ENCODE results near the gene SRSF4. TPM values are rescaled to one million over a fixed set of nuclear protein-coding genes. Genes with fewer than 3 reads are reported as not detected.

SRSF4 gene
- total and polyA plus RNA-seq, 9 of the 15 experiments (the other 6 are each of a cell fraction or from before 2014, with no cell fraction given), result 15.9 to 132 (median 82.0) TPM

GRCh38 chr1:29181413-29182225 lies at the start of gene SRSF4 (continued):
- TF ChIP-seq, protein P1, sequence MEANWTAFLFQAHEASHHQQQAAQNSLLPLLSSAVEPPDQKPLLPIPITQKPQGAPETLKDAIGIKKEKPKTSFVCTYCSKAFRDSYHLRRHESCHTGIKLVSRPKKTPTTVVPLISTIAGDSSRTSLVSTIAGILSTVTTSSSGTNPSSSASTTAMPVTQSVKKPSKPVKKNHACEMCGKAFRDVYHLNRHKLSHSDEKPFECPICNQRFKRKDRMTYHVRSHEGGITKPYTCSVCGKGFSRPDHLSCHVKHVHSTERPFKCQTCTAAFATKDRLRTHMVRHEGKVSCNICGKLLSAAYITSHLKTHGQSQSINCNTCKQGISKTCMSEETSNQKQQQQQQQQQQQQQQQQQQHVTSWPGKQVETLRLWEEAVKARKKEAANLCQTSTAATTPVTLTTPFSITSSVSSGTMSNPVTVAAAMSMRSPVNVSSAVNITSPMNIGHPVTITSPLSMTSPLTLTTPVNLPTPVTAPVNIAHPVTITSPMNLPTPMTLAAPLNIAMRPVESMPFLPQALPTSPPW (CRISPR knock-in tag; IDR thresholded peaks at IDR 0.05), result peak; percentile 91
- TF ChIP-seq ILF3 (IDR thresholded peaks at IDR 0.05; ENCODE audit: borderline replicate concordance) (peak; percentile 51; the same call in 1 of the 2 replicates), BCL6 (CRISPR knock-in tag; IDR thresholded peaks at IDR 0.05) (no peak), BRD9 (IDR thresholded peaks at IDR 0.05; ENCODE audit: low read depth, partially characterized antibody) (no peak), NR2C2 (CRISPR knock-in tag; IDR thresholded peaks at IDR 0.05) (peak; percentile 97), NR2C2 (tag; IDR thresholded peaks at IDR 0.05) (peak; percentile 99), HMBOX1 (IDR thresholded peaks at IDR 0.05) (no peak), THRAP3 (IDR thresholded peaks at IDR 0.05; ENCODE audit: borderline replicate concordance) (no peak), ZNF316 (IDR thresholded peaks at IDR 0.05) (peak; percentile 40; the same call in 1 of the 2 replicates), THRB (CRISPR knock-in tag; conservative IDR thresholded peaks at IDR 0.05) (0 out of 2 replicates have a peak, but pooled peaks have one; percentile 58), JUN (IDR thresholded peaks at IDR 0.05; ENCODE audit: borderline replicate concordance, low read depth, low read length) (no peak), JUN (CRISPR knock-in tag; IDR thresholded peaks at IDR 0.05; ENCODE audit: borderline replicate concordance) (peak; percentile 69; the same call in 1 of the 2 replicates), FOS (IDR thresholded peaks at IDR 0.05; ENCODE audit: extremely low read depth, insufficient read length) (no peak)
- TF ChIP-seq, protein P2, sequence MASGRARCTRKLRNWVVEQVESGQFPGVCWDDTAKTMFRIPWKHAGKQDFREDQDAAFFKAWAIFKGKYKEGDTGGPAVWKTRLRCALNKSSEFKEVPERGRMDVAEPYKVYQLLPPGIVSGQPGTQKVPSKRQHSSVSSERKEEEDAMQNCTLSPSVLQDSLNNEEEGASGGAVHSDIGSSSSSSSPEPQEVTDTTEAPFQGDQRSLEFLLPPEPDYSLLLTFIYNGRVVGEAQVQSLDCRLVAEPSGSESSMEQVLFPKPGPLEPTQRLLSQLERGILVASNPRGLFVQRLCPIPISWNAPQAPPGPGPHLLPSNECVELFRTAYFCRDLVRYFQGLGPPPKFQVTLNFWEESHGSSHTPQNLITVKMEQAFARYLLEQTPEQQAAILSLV (tag; IDR thresholded peaks at IDR 0.05), result no peak
- TF ChIP-seq, protein P3, sequence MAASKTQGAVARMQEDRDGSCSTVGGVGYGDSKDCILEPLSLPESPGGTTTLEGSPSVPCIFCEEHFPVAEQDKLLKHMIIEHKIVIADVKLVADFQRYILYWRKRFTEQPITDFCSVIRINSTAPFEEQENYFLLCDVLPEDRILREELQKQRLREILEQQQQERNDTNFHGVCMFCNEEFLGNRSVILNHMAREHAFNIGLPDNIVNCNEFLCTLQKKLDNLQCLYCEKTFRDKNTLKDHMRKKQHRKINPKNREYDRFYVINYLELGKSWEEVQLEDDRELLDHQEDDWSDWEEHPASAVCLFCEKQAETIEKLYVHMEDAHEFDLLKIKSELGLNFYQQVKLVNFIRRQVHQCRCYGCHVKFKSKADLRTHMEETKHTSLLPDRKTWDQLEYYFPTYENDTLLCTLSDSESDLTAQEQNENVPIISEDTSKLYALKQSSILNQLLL (CRISPR knock-in tag; IDR thresholded peaks at IDR 0.05; ENCODE audit: borderline replicate concordance), result no peak
- TF ChIP-seq, protein P4, sequence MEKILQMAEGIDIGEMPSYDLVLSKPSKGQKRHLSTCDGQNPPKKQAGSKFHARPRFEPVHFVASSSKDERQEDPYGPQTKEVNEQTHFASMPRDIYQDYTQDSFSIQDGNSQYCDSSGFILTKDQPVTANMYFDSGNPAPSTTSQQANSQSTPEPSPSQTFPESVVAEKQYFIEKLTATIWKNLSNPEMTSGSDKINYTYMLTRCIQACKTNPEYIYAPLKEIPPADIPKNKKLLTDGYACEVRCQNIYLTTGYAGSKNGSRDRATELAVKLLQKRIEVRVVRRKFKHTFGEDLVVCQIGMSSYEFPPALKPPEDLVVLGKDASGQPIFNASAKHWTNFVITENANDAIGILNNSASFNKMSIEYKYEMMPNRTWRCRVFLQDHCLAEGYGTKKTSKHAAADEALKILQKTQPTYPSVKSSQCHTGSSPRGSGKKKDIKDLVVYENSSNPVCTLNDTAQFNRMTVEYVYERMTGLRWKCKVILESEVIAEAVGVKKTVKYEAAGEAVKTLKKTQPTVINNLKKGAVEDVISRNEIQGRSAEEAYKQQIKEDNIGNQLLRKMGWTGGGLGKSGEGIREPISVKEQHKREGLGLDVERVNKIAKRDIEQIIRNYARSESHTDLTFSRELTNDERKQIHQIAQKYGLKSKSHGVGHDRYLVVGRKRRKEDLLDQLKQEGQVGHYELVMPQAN (IDR thresholded peaks at IDR 0.05; ENCODE audit: borderline replicate concordance), result no peak; the same call in 1 of the 2 replicates
- TF ChIP-seq, protein P5, sequence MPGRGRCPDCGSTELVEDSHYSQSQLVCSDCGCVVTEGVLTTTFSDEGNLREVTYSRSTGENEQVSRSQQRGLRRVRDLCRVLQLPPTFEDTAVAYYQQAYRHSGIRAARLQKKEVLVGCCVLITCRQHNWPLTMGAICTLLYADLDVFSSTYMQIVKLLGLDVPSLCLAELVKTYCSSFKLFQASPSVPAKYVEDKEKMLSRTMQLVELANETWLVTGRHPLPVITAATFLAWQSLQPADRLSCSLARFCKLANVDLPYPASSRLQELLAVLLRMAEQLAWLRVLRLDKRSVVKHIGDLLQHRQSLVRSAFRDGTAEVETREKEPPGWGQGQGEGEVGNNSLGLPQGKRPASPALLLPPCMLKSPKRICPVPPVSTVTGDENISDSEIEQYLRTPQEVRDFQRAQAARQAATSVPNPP (IDR thresholded peaks at IDR 0.05; ENCODE audit: borderline replicate concordance, insufficient read depth, insufficient read length), result no peak

Measured in K562 (cell line).